A549 treated with GW870086 at 1 μM for 4 hours (cell line): ENCODE results near the gene PRKCQ. TPM values are rescaled to one million over a fixed set of nuclear protein-coding genes. Genes with fewer than 3 reads are reported as not detected.

Experiments
- total RNA-seq: library from RNA; stranded (reverse); fragments of 200-300 nt; extraction: Qiagen RNA extraction; gene quantifications from 5 replicates; pipeline ENCODE4 v1.2.3, GENCODE V29; 2022; ENCODE audit warnings: low read depth

The PRKCQ gene
- total RNA-seq: 3.5 to 4.6 TPM (median 4.2 TPM) in 5 replicates

DNA sequence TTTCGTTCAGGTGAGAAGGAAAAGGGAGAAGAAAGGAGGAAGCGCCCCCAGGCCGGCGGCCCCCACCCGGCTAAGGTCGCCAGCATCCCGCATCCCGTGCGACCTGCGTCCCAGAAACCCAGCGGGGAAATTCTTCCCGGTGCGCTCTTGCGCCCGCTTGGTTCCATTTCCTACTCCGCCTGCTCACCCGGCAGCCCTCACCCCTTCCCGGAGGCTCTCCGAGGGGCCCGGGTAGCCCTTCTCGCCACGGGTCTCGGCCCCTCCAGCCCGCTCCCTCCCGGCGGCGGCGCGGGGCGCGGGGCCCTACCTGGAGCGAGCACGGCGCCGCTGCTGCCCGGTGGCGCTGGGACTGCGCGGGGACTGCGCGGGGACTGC, at the start of gene PRKCQ:
PRKCQ (minus strand) TSS at position 373 of the 375 bp plus-strand sequence. CDS start 65,141 bp downstream, outside the sequence.

